Measurements from ENCODE around the gene ZNF880. TPM values are rescaled to one million over a fixed set of nuclear protein-coding genes. Genes with fewer than 3 reads are reported as not detected.

ZNF880 gene
- 10 to 100 TPM in 4 of 6 experiments, 1 to 10 TPM in 2; 7.5 to 21.7 (median 19.5) TPM for total RNA-seq (2021; fragmentation: NEBNext Ultra II Directional; extraction: Animal tissue kit (Norgen Biotek cat#: 25700))
- long read RNA-seq, transcript ZNF880-203 (5 exons, 558 nt): major isoform, 5 of 6 reads
- long read RNA-seq, partial matches to known transcripts: 1 of 6 reads
- long read RNA-seq, other reads (novel, unspliced or antisense): 0 of 6 reads

DNA sequence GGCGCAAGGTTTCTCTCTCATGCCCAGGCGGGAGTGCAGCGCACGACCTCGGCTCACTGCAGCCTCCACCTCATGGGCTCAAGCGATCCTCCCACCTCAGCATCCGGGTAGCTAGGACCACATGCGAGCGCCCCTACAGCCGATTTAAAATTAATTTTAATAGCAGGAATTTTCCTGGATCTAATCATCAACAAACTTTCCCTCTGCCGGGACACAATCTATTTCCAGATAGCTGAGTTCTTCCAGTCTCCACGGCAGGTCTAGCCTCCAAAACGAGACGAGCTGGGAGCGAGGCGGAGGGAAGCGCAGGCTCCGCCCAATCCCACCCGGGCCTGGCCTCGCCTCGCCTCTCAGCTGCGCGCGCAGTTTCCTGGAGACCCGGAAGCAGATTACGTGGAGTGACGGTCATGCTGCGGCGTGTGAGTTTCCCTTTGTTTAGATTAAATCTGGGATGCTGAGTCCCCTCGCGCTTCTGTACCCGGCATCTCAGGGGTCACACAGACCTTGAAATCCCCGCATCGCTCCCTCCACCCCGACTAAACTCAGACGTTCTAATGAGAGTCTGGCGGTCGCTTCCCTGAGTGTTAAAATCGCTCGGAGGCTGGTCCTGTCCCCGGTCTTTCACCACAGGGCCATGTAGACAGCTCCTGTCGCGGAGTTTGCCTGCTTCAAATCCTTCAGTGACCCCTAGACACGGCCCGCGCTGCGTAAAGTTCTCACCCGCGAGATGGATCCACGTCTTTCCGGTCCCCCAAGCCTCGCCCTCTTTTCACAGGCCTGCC lies at the start of gene ZNF880:
Gene ZNF880, plus strand, starts transcription at position 365 of the 782 bp plus-strand sequence. Its CDS starts 43 bp downstream, at position 408.
- peak; percentile 46 for DNase-seq
- TF ChIP-seq CTCF (IDR thresholded peaks at IDR 0.05): no peak; the same call in 1 of the 2 replicates
- Mint-ChIP-seq H3K4me3 (peak within 1 kb of the TSS; percentile 92), H3K27ac (peak within 1 kb of the TSS; percentile 96), H3K4me1 (ENCODE audit: low read depth) (no peaks in the 10 kb centered on the region; the same call in 1 of the 2 replicates), H3K36me3 (ENCODE audit: low read depth) (peaks cover 56% of the 10 kb centered on the region), H3K9me3 (peaks cover 81% of the 10 kb centered on the region), H3K27me3 (ENCODE audit: insufficient read depth) (no peaks in the 10 kb centered on the region; the same call in 1 of the 2 replicates)

DNA sequence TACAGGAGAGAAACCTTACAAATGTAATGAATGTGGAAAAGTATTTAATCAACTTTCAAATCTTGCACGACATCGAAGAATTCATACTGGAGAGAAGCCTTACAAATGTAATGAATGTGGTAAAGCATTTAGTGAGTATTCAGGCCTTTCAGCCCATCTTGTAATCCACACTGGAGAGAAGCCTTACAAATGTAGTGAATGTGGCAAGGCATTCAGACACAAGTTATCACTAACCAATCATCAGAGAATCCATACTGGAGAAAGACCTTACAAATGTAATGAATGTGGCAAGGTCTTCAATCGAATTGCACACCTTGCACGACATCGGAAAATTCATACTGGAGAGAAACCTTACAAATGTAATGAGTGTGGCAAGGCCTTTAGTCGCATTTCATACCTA lies 47.3 kb upstream of the ZNF880 start:
- TF ChIP-seq CTCF (IDR thresholded peaks at IDR 0.05): no peak
- no peaks in the 10 kb centered on the region for H3K27me3 Mint-ChIP-seq (ENCODE audit: insufficient read depth)
- H3K36me3 Mint-ChIP-seq (ENCODE audit: low read depth): peaks cover 86% of the 10 kb centered on the region
- H3K4me1 Mint-ChIP-seq (ENCODE audit: low read depth): no peaks in the 10 kb centered on the region
- H3K4me3 Mint-ChIP-seq: no peak overlapping the region
- DNase-seq: no peak
- peaks cover 97% of the 10 kb centered on the region for H3K9me3 Mint-ChIP-seq
- no peak overlapping the region for H3K27ac Mint-ChIP-seq

DNA sequence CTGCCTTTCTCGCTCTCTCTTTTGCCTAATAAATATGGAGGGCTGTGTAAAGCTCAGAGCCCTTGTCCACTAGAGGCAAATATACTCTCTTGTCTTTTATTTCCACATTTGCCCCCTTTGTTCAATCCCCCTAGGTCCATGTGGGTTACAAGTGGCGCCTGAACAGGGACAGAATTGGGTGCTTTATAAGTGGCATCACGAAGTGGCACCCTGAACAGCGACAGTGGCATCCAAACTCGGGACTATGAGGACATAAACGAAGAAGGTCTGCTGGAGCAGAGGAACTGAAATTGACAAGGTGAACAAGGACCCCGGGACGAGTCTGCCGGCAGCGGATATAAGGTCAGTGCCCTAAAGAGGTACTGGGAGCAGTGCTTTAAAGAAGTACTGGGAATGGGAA lies 38.0 kb upstream of the ZNF880 start:
- Mint-ChIP-seq H3K27ac (no peak overlapping the region), H3K9me3 (peaks cover 84% of the 10 kb centered on the region), H3K36me3 (ENCODE audit: low read depth) (peaks cover 15% of the 10 kb centered on the region), H3K27me3 (ENCODE audit: insufficient read depth) (peaks cover 2% of the 10 kb centered on the region; the same call in 1 of the 2 replicates), H3K4me3 (no peak overlapping the region), H3K4me1 (ENCODE audit: low read depth) (no peaks in the 10 kb centered on the region)
- TF ChIP-seq CTCF (IDR thresholded peaks at IDR 0.05): no peak
- no peak for DNase-seq

DNA sequence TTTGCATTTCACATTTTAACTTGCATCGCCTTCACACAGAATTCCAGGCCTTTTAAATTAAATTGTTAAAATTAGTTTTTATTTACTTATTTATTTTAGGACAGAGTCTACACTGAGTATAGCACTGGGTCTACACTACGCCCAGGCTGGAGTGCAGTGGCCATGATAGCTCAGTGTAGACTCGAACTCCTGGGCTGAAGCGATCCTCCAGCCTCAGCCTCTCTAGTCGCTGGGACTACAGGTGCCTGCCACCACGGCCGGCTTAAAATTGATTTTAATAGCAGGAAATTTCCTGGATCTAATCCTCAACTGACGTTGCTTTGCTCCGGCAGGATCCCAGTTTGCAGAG lies 34.0 kb upstream of the ZNF880 start:
- no peak for TF ChIP-seq CTCF (IDR thresholded peaks at IDR 0.05)
- Mint-ChIP-seq H3K4me3 (no peak overlapping the region), H3K36me3 (ENCODE audit: low read depth) (peaks cover 18% of the 10 kb centered on the region), H3K4me1 (ENCODE audit: low read depth) (no peaks in the 10 kb centered on the region), H3K9me3 (peaks cover 75% of the 10 kb centered on the region), H3K27me3 (ENCODE audit: insufficient read depth) (peaks cover 6% of the 10 kb centered on the region), H3K27ac (no peak overlapping the region)
- no peak for DNase-seq

DNA sequence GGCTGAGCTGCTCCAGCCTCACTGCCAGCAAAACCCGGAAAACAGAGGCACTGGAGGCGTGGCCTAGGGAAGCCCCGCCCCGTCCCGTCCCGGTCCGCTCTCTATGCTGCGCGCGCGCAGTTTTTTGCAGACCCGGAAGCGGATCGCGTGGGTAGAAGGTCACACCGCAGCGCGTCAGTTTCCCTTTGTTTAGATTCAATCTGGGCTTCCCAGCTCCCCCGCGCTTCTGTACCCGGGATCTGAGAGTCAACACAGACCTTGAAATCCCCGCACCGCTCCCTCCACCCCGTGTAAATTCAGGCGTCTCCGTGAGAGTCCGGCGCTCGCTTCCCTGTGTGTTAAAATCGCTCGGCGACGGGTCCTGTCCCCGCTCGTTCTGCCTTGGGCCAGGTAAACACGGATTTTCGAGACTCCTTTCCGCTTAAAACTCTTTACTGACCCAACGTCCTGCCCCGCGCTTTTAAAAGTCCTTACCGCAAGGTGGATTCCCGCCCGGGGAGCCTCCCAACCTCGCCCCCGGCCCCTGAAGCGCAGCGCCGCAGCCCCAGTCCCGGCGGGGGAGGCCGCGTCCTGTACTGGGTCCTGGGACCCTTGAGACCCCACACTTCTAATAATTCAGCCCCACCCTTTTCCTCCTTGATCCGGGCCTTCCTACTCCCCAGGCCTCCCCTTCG lies 33.5 kb upstream of the ZNF880 start, which contains the start of gene ZNF610:
Gene ZNF610, plus strand, starts transcription at position 127 of the 674 bp plus-strand sequence. CDS start 12,930 bp downstream, outside the sequence.
- H3K4me3 Mint-ChIP-seq: no peak within 1 kb of the TSS
- peaks cover 69% of the 10 kb centered on the region for H3K9me3 Mint-ChIP-seq
- DNase-seq: no peak
- H3K36me3 Mint-ChIP-seq (ENCODE audit: low read depth): peaks cover 18% of the 10 kb centered on the region
- no peaks in the 10 kb centered on the region for H3K4me1 Mint-ChIP-seq (ENCODE audit: low read depth)
- H3K27ac Mint-ChIP-seq: no peak within 1 kb of the TSS
- peaks cover 6% of the 10 kb centered on the region for H3K27me3 Mint-ChIP-seq (ENCODE audit: insufficient read depth)
- TF ChIP-seq CTCF (IDR thresholded peaks at IDR 0.05): no peak
